HTR-8/SVneo (cell line): Measurements from ENCODE around the gene PROSER2.

Experiments used
- DNase-seq: peaks from one replicate; pipeline ENCODE4 v3.0.0; 2011; ENCODE audit warnings: low spot score, mixed read lengths; ENCODE audit not compliant: insufficient read length
- FAIRE-seq: peaks from 2 replicates; lab custom pipeline; 2011; peaks lifted over from hg19 to GRCh38; lab: Jason Lieb, UNC

PROSER2 gene, protein sequence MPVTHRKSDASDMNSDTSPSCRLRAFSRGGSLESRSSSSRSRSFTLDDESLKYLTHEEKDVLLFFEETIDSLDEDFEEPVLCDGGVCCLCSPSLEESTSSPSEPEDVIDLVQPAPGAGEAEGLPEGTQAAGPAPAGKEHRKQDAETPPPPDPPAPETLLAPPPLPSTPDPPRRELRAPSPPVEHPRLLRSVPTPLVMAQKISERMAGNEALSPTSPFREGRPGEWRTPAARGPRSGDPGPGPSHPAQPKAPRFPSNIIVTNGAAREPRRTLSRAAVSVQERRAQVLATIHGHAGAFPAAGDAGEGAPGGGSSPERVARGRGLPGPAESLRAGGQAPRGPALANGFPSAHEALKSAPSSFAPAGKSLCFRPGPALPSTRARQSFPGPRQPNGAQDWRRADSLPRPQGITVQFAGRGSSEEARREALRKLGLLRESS

GRCh38 chr10:11823122-11823988 is at the start of gene PROSER2:
TSS of gene PROSER2 (plus strand) at chr10:11823356. CDS start at chr10:11852078, 28,722 bp downstream.
- peak; percentile 9 for FAIRE-seq
- peak; percentile 64 for DNase-seq

- FAIRE-seq (no peak), DNase-seq (peak; percentile 61)
Measured at GRCh38 chr10:11773761-11774441, 49.3 kb upstream of the PROSER2 start.

DNA sequence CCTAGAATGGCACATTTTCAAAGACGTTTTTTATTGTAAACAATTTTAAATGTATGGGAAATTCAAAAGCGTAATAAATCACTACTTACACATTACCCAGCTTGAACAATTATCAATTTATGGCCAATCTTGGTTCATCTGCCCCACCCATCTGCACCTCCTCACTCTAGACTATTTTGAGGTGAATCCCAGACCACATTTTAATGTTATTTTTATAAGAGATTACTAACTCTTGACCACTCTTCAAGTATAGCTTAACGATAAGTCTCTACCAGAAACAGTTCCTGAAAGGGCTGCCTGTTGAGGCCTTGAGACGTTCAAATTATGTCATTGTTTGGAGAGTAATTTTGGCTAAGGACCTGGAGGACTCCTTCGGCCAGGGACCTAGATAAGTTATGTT is 47.7 kb upstream of the PROSER2 start:
- no peak for DNase-seq
- no peak for FAIRE-seq

DNA sequence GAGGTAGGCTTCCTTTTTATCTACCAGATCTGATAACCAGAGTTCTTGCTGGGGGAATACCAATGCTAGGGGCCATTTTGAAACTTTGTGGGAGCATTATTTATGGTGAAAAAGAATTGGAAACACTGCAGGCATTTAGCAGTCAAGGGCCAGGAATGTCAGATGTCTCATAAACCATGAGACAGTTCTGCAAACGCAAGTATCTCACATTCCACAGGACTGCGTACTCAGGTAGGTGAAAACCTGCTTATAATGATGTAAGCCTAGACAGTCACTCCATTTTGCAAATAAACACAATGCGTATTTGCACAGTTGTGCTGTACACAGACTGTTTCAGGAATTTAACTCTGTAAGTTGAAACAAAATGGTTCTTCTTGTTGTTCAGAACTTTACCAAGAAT is 47.1 kb upstream of the PROSER2 start:
- FAIRE-seq (no peak), DNase-seq (peak; percentile 35)

DNA sequence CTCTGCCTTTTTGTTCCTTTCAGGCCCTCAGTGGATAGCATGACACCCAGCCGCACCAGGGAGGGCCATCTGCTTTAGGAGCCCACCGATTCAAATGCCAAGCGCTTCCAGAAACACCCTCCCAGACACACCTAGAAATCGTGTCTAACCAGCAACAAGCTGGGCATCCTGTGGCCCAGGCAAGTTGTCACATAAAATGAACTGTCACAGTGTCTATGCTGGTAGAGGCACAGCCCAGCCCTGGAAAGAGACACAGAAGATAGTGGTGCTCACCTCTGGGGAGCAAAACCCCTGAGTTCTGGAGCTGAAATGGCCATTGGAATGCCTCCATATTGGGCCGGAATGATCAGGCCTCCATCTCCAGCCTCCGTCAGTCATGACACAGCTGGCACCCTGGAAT is 42.0 kb upstream of the PROSER2 start:
- FAIRE-seq (no peak), DNase-seq (no peak)

DNA sequence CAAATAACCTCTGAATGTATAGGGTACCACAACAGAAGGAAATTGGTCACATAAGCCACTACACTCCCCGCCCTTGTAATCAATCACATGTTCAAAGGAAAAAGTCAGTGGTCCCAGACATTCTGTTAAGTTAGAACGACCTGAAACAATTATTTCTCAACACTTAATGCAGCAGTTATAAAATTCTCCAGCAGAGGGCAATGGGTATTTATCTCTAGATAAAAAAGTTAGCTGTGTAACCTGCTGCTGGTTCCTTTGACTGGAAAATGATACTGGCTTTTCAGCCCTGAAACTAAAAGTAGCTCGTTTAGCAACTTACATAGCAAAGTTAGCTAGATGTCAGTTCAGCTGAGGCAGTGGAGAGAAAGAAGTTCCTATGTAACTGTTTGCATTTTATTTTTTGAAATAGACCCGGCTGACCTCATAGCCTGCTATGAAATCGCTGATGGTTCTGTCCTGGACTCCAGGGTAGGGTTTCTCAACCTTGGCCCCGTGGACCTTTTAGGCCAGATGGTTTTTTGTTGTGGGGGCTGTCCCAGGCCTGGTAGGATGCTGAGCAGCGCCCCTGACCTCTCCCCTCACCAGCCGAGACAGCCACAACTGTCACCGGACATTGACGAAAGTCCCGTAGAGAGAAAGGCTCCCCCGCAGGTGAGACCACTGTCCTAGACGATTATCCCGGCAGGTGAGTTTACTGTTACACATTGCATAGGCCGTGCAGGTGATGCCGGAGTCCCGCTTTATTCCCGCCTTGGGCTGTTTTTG is 40.2 kb upstream of the PROSER2 start:
- FAIRE-seq: no peak
- DNase-seq: peak; percentile 69

DNA sequence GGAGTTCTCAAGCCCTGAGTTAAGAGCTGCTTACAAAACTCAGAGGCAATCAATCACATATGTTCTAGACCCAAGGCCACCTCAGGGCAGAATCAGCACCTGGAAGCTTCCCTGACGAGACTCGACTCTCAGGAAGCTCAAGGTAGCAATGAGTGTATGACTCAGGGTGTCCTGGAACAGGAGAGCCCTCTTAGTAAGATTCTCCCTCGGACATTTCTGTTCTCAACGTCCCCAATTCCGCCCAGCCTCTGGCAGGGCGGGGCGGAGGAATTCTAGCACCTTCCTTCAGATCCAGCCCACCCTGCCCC is 39.6 kb upstream of the PROSER2 start:
- no peak for FAIRE-seq
- DNase-seq: no peak

- no peak for DNase-seq
- no peak for FAIRE-seq
Measured at GRCh38 chr10:11787374-11787773, 35.8 kb upstream of the PROSER2 start.

- no peak for FAIRE-seq
- no peak for DNase-seq
Measured at GRCh38 chr10:11787846-11788245, 35.3 kb upstream of the PROSER2 start.

GRCh38 chr10:11789306-11789705 is 33.9 kb upstream of the PROSER2 start:
- no peak for FAIRE-seq

GRCh38 chr10:11789956-11790355 is 33.2 kb upstream of the PROSER2 start:
- FAIRE-seq (no peak), DNase-seq (no peak)

More at GRCh38 chr10:11789306-11789705, 33.9 kb upstream of the PROSER2 start:
- no peak for DNase-seq

DNA sequence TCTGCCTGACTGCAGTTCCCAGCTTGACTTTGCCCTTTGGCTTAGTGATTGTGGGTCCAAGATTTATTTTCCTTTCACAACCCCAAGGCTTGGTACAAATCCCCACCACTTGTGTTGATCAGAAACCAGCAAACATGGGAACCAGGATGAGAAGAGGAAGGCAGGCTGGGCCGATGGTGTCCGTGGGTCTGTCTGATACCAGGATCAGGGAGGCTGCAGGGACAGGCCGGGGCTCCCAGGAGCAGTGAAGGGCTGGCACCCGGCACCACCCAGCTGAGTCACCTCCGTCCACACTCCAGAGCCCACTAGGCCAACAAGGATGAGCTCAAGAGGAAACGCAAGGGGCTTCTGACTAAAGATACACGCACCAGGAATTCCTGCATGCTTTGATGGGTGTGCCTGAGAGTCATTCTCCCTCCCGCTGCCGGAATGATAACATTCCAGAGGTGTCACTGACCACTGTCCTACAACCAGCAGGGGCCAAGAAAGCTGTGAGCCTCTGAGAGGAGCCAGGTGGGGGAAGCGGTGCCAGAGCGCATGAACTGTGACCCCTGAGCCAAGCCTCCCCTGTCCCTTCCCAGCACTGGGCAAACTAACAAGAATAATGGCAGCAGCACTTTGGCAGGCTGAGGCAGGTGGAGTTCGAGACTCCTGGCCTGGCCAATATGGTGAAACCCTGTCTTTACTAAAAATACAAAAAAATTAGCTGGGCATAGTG is 29.2 kb upstream of the PROSER2 start:
- DNase-seq (peak; percentile 84), FAIRE-seq (peak; percentile 31)

GRCh38 chr10:11794566-11794965 is 28.6 kb upstream of the PROSER2 start:
- DNase-seq (no peak), FAIRE-seq (no peak)

- peak; percentile 49 for FAIRE-seq
- no peak for DNase-seq
Measured at GRCh38 chr10:11795101-11795920, 27.8 kb upstream of the PROSER2 start.

DNA sequence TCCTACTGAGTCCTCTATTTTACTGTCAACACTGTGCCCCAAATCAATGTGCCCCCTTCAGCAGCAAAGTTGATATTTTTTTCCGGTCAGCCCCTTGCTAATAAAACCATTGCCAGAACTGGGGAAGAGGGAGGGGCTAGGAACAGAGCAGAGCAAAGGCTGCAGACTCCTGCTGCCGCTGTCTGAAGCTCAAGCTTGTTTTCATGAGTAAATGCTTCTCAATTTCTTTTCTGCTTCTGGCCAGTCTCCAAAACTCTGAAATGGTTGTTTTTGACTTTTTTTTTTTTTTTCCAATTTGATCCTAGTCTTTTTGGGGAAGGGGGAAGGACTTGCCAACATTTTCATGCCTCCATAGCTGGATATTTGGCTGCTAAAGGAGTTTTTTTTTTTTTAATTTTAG is 26.7 kb upstream of the PROSER2 start:
- DNase-seq: no peak

DNA sequence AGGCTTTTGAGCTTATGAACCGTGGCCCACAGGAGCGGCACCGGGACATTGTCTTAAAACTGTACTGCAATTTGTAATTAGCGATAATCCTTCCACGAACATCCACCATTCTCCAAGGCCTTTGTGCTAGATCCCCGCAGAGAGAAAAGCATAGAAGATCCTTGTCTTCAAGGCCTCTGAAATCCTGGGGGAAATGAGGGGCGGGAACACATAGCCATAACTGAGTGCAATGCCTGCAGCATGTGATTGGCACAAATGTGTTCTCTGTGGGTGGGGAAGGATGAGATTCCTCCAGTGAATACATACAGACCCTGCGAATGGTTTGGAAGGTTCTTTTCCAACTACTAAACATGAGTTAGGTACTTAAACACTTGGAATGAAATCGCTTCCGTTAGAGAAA is 25.9 kb upstream of the PROSER2 start:
- no peak for FAIRE-seq
- no peak for DNase-seq

More for the DNA sequence above, 26.7 kb upstream of the PROSER2 start:
- FAIRE-seq: no peak

DNA sequence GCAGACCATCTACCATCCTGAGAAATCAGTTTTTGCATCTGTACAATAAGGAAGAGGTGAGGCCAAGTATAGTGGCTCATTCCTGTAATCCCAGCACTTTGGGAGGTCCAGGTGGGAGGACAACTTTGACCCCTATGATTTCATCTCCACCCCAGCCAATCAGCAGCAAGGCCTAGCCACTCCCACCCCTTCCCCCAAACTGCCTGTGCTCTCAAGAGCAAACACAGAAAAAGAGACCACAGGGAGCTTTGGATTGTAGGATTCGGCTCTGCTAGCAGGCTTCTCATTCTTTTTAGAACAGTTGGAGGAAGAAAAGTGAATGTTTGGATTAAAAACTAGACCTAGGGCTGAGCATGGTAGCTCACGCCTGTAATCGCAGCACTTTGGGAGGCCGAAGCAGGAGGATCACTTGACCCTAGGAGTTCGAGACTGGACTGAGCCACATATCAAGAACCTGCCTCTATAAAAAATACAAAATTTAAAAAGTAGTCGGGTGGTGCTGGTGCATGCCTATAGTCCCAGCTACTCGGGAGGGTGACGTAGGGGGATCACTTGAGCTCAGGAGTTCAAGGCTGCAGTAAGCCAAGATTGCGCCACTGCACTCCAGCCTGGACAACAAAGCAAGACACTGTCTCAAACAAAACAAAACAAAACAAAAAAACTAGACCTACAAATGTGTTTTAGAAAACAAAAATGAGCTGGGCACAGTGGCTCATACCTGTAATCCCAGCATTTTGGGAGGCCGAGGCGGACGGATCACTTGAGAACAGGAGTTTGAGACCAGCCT is 25.1 kb upstream of the PROSER2 start:
- FAIRE-seq (no peak), DNase-seq (no peak)
